Measurements from ENCODE around the gene GTSF1L. TPM values are rescaled to one million over a fixed set of nuclear protein-coding genes. Genes with fewer than 3 reads are reported as not detected.
A peak's percentile ranks its signal among the peaks of the same experiment; 100 is the strongest.

The GTSF1L gene
- total RNA-seq, 1 donor from 2014 or later, result not detected

GRCh38 chr20:43750774-43751166 lies 24.0 kb upstream of the GTSF1L start:
- Histone ChIP-seq H3K4me3 (no peak overlapping the region), H3K27ac (replicated peaks) (no peak overlapping the region), H3K9me3 (replicated peaks) (no peaks in the 10 kb centered on the region), H3K4me1 (peaks cover 5% of the 10 kb centered on the region), H3K27me3 (ENCODE audit: low read depth) (peaks cover 47% of the 10 kb centered on the region), H3K36me3 (no peaks in the 10 kb centered on the region)
- TF ChIP-seq, protein P1, sequence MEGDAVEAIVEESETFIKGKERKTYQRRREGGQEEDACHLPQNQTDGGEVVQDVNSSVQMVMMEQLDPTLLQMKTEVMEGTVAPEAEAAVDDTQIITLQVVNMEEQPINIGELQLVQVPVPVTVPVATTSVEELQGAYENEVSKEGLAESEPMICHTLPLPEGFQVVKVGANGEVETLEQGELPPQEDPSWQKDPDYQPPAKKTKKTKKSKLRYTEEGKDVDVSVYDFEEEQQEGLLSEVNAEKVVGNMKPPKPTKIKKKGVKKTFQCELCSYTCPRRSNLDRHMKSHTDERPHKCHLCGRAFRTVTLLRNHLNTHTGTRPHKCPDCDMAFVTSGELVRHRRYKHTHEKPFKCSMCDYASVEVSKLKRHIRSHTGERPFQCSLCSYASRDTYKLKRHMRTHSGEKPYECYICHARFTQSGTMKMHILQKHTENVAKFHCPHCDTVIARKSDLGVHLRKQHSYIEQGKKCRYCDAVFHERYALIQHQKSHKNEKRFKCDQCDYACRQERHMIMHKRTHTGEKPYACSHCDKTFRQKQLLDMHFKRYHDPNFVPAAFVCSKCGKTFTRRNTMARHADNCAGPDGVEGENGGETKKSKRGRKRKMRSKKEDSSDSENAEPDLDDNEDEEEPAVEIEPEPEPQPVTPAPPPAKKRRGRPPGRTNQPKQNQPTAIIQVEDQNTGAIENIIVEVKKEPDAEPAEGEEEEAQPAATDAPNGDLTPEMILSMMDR (IDR thresholded peaks at IDR 0.05; ENCODE audit: borderline replicate concordance), result no peak
- no peak for DNase-seq
- intact Hi-C loops (cut with micrococcal nuclease), result loop anchor here (5.0 kb wide), 1 partner anchor 332 kb away; no protein-coding TSS in a partner anchor

- Histone ChIP-seq H3K4me3 (no peak overlapping the region), H3K27me3 (ENCODE audit: low read depth) (peaks cover 56% of the 10 kb centered on the region), H3K9me3 (replicated peaks) (no peaks in the 10 kb centered on the region), H3K4me1 (peaks cover 5% of the 10 kb centered on the region), H3K36me3 (no peaks in the 10 kb centered on the region), H3K27ac (replicated peaks) (no peak overlapping the region)
- peak; percentile 80 for DNase-seq
- intact Hi-C loops (cut with micrococcal nuclease), result loop anchor here (5.0 kb wide), 1 partner anchor 332 kb away; no protein-coding TSS in a partner anchor
- TF ChIP-seq, protein P1 (IDR thresholded peaks at IDR 0.05; ENCODE audit: borderline replicate concordance), result peak; percentile 100
Observed at GRCh38 chr20:43749734-43750294, 23.0 kb upstream of the GTSF1L start.

- peaks cover 72% of the 10 kb centered on the region for H3K27me3 ChIP-seq (ENCODE audit: low read depth)
- no peak for DNase-seq
- H3K4me3 ChIP-seq, result no peak overlapping the region
- H3K27ac ChIP-seq (replicated peaks), result no peak overlapping the region
- peaks cover 5% of the 10 kb centered on the region for H3K4me1 ChIP-seq
- intact Hi-C loops (cut with micrococcal nuclease), result no loop called here
- H3K9me3 ChIP-seq (replicated peaks), result no peaks in the 10 kb centered on the region
- TF ChIP-seq, protein P1 (IDR thresholded peaks at IDR 0.05; ENCODE audit: borderline replicate concordance), result no peak
- no peaks in the 10 kb centered on the region for H3K36me3 ChIP-seq
Observed at GRCh38 chr20:43748274-43748673, 21.5 kb upstream of the GTSF1L start.

DNA sequence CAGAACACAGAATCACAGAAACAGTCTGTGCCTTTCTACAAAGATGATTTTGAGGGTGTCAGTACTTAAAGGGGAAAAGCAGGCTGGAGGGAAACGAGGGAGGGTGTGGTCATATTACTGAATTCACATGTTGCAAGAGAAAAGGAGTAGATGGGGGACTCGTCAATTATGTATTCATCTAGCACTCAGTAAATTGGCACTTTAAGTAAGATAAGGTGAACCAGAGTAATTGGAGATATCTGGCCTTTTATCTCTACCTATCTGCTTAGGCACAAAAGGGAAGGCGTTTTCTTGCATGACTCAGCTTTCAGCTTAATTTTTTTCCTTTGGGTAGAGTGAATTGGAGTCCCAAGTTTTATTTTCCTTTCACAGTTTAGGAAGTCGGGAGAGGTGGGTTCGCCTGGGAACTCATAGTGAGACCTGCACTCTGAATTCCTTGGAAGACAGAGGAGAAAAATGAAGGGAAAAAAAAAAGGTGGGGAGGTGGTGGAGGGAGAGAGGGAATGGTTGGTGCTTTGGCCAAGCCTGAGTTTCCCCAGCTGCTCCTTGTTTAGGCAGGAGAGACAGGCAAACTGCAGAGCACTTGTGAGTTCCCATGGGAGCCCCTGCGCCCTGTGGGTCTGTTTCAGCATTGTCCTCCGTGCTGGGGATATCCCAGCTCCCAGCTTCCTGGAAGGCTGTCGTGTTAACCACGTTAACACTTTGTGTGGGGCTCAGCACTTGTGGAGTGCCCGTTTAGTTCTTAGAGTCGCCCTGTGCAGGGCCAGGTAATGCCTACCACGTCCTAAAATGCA lies 19.7 kb upstream of the GTSF1L start:
- Histone ChIP-seq H3K27me3 (ENCODE audit: low read depth) (peaks cover 78% of the 10 kb centered on the region), H3K4me1 (peaks cover 5% of the 10 kb centered on the region), H3K9me3 (replicated peaks) (no peaks in the 10 kb centered on the region), H3K36me3 (no peaks in the 10 kb centered on the region), H3K4me3 (no peak overlapping the region), H3K27ac (replicated peaks) (no peak overlapping the region)
- DNase-seq, result no peak
- intact Hi-C loops (cut with micrococcal nuclease), result no loop called here
- TF ChIP-seq, protein P1 (IDR thresholded peaks at IDR 0.05; ENCODE audit: borderline replicate concordance), result no peak

DNA sequence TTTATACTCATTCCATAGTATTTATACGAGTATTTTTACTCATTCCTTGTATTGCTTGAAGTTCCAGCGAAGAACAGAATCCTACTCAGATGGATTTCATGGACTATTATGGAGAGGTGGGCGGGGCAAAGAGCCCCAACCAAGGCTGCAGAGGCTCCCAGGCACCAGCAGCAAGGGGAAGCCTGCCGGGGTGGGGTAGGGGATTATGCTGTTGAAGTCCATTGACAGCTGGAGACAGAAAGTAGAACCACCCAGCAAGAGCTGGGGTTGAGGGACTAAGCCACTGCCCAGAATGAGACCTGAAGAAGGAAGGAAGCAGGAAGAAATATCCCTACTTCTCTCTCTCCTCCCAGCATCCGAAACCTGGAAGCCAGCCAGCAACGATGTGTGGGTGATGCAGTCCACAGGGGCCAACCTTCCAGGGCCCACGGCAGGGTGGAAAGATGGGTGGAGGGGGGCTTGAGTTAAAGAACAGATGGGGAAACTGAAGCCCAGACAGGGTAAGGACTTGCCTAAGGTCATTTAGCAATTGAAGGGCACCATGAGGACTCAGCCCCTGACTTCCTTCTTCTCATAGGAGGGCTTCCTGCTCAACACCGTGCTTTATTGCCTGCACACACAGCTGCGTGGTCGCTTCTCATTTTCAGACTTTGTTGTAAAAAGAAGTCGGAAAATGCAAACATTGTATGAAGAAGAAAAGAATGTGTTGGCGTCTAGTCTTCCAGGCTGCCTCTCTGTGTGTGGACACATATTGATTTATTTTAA lies 18.3 kb upstream of the GTSF1L start:
- Histone ChIP-seq H3K4me3 (no peak overlapping the region), H3K27ac (replicated peaks) (no peak overlapping the region), H3K36me3 (no peaks in the 10 kb centered on the region), H3K9me3 (replicated peaks) (no peaks in the 10 kb centered on the region), H3K27me3 (ENCODE audit: low read depth) (peaks cover 75% of the 10 kb centered on the region), H3K4me1 (peaks cover 5% of the 10 kb centered on the region)
- TF ChIP-seq, protein P1 (IDR thresholded peaks at IDR 0.05; ENCODE audit: borderline replicate concordance), result no peak
- DNase-seq, result no peak
- intact Hi-C loops (cut with micrococcal nuclease), result no loop called here
